A673 (cell line): ENCODE measurements around the gene ATP8B1. TPM values are rescaled to one million over a fixed set of nuclear protein-coding genes. Genes with fewer than 3 reads are reported as not detected.

Experiments used
- BruUV-seq: library from RNA; stranded (reverse); fragments of 400-500 nt; replicated peaks from 2 replicates; lab custom pipeline; 2021; lab: Mats Ljungman, UMichigan
- CTCF ChIA-PET: fragments of 300-600 bp; sonication (Branson Sonifier 250); formaldehyde crosslinking; loops from one replicate; lab custom pipeline; 2022; ENCODE audit warnings: antibody characterized with exemption; lab: Charles Lee
- POLR2A ChIA-PET: fragments of 300-600 bp; sonication (Branson Sonifier 250); formaldehyde crosslinking; loops from one replicate; lab custom pipeline; 2022; ENCODE audit warnings: antibody characterized with exemption; ENCODE audit not compliant: low non-redundant PET; lab: Charles Lee
- DNase-seq: peaks from one replicate; pipeline ENCODE4 v3.0.0-alpha.2; 2015; ENCODE audit warnings: low spot score
- H3K27ac ChIP-seq: fragments of 200-600 bp; sonication (generic); 2 replicates; pipeline ENCODE4 v1.5.1; 2016; ENCODE audit warnings: mixed run types, low read depth, mild to moderate bottlenecking, mixed read lengths, antibody characterized with exemption, low read length; ENCODE audit not compliant: poor library complexity, severe bottlenecking
- H3K27me3 ChIP-seq: fragments of 200-600 bp; sonication (generic); replicated peaks from 2 replicates; pipeline ENCODE4 v1.6.1; 2017; ENCODE audit warnings: mixed run types, low read depth, mild to moderate bottlenecking, mixed read lengths, antibody characterized with exemption, low read length; ENCODE audit not compliant: insufficient read depth, poor library complexity
- H3K36me3 ChIP-seq: fragments of 200-600 bp; sonication (generic); 2 replicates; pipeline ENCODE4 v1.6.1; 2016; ENCODE audit warnings: mixed run types, mild to moderate bottlenecking, mixed read lengths, antibody characterized with exemption, low read length; ENCODE audit not compliant: insufficient read depth, poor library complexity, severe bottlenecking
- H3K4me1 ChIP-seq: fragments of 200-600 bp; sonication (generic); 2 replicates; pipeline ENCODE4 v1.6.1; 2017; ENCODE audit warnings: mixed run types, mild to moderate bottlenecking, mixed read lengths, antibody characterized with exemption, low read length; ENCODE audit not compliant: insufficient read depth, poor library complexity, severe bottlenecking
- H3K4me3 ChIP-seq: fragments of 200-600 bp; sonication (generic); 2 replicates; pipeline ENCODE4 v1.5.1; 2016; ENCODE audit warnings: low read depth, mixed run types, mild to moderate bottlenecking, mixed read lengths, low read length; ENCODE audit not compliant: poor library complexity, severe bottlenecking
- H3K9me3 ChIP-seq: fragments of 200-600 bp; sonication (generic); 2 replicates; pipeline ENCODE4 v1.6.1; 2016; ENCODE audit warnings: mixed run types, low read depth, mild to moderate bottlenecking, mixed read lengths, antibody characterized with exemption, low read length; ENCODE audit not compliant: poor library complexity, severe bottlenecking
- EZH2 ChIP-seq: fragments of 200-600 bp; sonication (generic); IDR thresholded peaks from 2 replicates; pipeline ENCODE4 v1.6.1; 2017; ENCODE audit warnings: borderline replicate concordance, low read depth, mild to moderate bottlenecking, mixed read lengths, antibody characterized with exemption, low read length; ENCODE audit not compliant: poor library complexity, severe bottlenecking
- intact Hi-C: fragments of 100-400 bp; cut with micrococcal nuclease; formaldehyde crosslinking; loops from one replicate; pipeline ENCODE4 v1.10.0; 2022; ENCODE audit not compliant: unreplicated experiment
- total RNA-seq: library from RNA; stranded (reverse); gene quantifications from 2 replicates; pipeline ENCODE4 v1.2.3, GENCODE V29; 2021
- TF ChIP-seq, protein P1 (sequence below): fragments of 300-800, 200-600 bp; sonication (generic); conservative IDR thresholded peaks from 2 replicates; pipeline ENCODE4 v1.5.1; 2017; ENCODE audit warnings: low read depth, mild to moderate bottlenecking, antibody characterized with exemption, low read length, moderate library complexity, mixed read lengths

Gene ATP8B1
- total RNA-seq, 1 experiment from 2014 or later: 35.6 TPM

DNA sequence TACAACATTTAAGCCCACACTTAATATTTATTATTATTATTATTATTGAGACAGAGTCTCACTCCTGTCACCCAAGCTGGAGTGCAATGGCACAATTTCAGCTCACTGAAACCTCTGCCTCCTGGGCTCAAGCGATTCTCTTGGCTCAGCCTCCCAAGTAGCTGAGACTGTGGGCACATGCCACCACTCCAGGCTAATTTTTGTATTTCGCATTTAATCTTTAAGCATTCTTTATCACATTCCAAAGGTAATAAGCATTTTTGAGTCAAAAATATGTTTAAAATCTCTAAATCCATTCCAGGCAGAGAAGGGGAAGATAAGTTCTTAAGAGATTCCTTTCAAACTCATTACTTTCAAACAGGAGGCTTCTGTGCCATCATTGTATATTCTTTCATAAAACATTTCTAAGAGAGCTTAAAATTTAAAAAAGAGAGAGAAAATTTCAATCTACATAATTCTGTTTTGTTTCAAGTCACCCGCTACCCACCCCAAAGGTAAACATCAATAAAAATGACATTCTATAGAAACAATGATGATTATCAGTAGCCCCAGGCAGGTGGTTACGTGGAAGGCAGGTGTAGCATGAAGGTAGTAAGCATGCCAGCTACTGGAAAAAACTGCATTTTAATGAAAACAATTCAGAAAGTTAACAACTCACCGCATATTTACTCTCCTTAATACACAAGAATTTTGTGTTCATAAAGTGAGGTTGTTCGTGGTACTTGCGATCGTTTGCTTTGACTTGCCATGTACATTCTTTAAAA, 97.1 kb downstream of the ATP8B1 start:
- ChIA-PET POLR2A (no interaction called here), CTCF (no interaction called here)
- intact Hi-C loops: no loop called here
- Histone ChIP-seq H3K36me3 (peaks cover 8% of the 10 kb centered on the region), H3K4me1 (peaks cover 10% of the 10 kb centered on the region), H3K27me3 (no peaks in the 10 kb centered on the region), H3K9me3 (no peaks in the 10 kb centered on the region), H3K27ac (no peak overlapping the region), H3K4me3 (no peak overlapping the region)
- no TSS peak for BruUV-seq
- TF ChIP-seq, protein P1, sequence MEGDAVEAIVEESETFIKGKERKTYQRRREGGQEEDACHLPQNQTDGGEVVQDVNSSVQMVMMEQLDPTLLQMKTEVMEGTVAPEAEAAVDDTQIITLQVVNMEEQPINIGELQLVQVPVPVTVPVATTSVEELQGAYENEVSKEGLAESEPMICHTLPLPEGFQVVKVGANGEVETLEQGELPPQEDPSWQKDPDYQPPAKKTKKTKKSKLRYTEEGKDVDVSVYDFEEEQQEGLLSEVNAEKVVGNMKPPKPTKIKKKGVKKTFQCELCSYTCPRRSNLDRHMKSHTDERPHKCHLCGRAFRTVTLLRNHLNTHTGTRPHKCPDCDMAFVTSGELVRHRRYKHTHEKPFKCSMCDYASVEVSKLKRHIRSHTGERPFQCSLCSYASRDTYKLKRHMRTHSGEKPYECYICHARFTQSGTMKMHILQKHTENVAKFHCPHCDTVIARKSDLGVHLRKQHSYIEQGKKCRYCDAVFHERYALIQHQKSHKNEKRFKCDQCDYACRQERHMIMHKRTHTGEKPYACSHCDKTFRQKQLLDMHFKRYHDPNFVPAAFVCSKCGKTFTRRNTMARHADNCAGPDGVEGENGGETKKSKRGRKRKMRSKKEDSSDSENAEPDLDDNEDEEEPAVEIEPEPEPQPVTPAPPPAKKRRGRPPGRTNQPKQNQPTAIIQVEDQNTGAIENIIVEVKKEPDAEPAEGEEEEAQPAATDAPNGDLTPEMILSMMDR: no peak
- TF ChIP-seq EZH2: no peak
- no peak for DNase-seq

DNA sequence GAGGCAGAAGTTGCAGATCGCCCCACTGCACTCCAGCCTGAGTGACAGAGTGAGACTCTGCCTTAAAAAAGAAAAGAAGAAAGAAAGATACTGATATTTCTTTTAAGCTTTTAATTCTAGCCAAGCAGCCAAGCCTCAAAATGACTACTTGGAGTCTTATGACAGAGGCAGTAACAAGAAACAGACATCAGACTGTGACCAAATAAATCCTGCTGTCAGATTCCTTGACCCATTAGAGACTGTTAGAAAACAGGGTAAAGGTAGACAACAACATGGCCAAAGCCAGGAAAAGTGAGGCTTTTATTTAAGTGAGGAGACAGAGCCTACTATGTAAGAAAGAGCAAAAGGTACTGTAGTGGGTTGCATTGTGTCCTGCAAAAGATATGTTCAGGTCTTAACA, 98.1 kb downstream of the ATP8B1 start:
- POLR2A ChIA-PET: no interaction called here
- H3K36me3 ChIP-seq: peaks cover 12% of the 10 kb centered on the region
- peak overlapping the region; percentile 16 for H3K27ac ChIP-seq
- H3K4me3 ChIP-seq: no peak overlapping the region
- peaks cover 10% of the 10 kb centered on the region for H3K4me1 ChIP-seq
- no peak for DNase-seq
- CTCF ChIA-PET: no interaction called here
- intact Hi-C loops: no loop called here
- H3K27me3 ChIP-seq: no peaks in the 10 kb centered on the region
- TF ChIP-seq EZH2: no peak
- TF ChIP-seq, protein P1: no peak
- H3K9me3 ChIP-seq: no peaks in the 10 kb centered on the region
- BruUV-seq: no TSS peak

DNA sequence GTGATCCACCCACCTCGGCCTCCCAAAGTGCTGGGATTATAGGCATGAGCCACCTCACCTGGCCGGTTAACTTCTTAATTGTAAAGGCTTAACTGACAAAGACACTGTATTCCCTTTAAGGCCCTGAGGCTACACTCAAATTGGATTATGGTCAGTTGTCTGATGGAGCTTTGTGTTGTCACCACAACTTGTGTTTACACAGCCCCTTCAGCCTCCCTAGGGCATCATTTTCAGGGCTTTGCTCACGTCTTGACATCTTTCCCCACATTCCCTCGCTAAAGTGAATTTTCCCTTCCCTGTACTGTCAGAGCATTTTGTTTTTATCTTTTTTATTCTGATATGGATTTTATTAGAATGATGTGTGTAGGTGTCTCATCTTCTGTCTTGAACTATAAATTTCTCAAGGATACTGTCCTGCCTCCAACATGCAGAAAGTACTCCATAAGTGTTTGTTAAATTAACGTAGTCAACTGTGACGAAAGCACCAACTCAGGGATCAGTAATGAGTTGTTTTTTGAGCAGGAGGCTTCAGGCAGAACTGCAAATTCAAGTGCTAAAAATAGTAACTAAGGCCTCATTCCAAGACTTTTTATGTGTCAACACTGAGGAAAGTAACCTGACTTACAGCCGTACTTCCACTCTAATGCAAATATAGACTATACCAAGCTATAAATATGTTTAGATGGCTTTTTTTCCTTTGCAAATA, 104.4 kb downstream of the ATP8B1 start:
- Histone ChIP-seq H3K27ac (peak overlapping the region; percentile 22), H3K9me3 (no peaks in the 10 kb centered on the region), H3K4me3 (no peak overlapping the region), H3K4me1 (peaks cover 15% of the 10 kb centered on the region), H3K27me3 (no peaks in the 10 kb centered on the region), H3K36me3 (peaks cover 38% of the 10 kb centered on the region)
- intact Hi-C loops: no loop called here
- DNase-seq: peak; percentile 54
- ChIA-PET POLR2A (no interaction called here), CTCF (interaction anchor here (0.6 kb wide), 1 partner anchor 11 kb away, joined by 4 read pairs; no protein-coding TSS in a partner anchor)
- no peak for TF ChIP-seq EZH2
- TF ChIP-seq, protein P1: no peak
- BruUV-seq: no TSS peak
